Measurements from ENCODE around the gene ATL3.
"Not testable (repeated sequence)": the region's sequence is repeated elsewhere in the genome, so short reads cannot be mapped to it uniquely, and the experiment has no call there.

The ATL3 gene

DNA sequence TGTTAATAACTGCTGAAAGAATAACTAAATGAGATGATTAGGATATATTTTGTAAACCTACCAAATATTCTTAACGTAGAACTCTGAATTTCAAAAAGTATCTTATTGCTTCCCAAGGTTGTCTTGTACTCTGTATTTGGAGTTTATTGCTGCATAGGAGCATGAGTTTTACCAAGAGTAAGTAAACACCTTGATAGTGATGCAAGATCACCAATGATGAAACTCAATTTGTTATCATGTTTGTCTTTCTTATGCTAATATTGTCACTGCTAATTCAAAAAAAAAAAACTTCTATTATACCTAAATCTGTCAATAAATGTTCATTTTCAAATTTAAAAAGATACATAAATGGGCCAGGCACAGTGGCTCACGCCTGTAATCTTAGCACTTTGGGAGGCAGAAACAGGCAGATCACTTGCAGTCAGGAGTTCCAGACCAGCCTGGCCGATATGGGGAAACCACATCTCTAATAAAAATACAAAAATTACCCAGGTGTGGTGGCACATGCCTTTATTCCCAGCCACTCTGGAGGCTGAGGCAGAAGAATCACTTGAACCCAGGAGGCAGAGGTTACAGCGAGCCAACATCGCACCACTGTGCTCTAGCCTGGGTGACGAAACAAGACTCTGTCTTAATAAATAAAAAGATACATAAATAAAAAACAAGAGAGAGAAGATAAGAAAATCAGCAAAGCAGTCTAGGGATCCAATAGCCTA is 84.6 kb downstream of the ATL3 start:
- no peak for DNase-seq

- DNase-seq: no peak
Measured at GRCh38 chr11:63583357-63583677, 87.9 kb downstream of the ATL3 start.

DNA sequence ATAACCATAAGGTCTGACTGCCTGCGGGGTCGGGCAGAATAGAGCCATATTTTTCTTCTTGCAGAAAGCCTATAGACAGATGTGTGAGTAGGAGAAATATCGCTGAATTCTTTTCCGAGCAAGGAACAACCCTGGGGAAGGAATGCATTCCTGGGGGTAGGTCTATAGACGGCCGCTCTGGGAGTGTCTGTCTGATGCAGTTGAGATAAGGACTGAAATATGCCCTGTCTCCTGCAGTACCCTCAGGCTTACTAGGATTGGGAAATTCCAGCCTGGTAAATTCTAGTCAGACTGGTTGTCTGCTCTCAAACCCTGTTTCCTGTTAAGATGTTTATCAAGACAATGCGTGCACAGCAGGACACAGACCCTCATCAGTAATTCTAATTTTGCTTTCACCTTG is 90.0 kb downstream of the ATL3 start:
- not testable (repeated sequence) for DNase-seq

GRCh38 chr11:63578882-63579281 is 92.3 kb downstream of the ATL3 start:
- DNase-seq: not testable (repeated sequence)

- no peak for DNase-seq
Measured at GRCh38 chr11:63574856-63575602, 96.1 kb downstream of the ATL3 start.

Data from cortex of kidney (tissue), 1 donor.